Chondrocyte (in vitro differentiated cells): ENCODE results near the gene STXBP1. TPM values are rescaled to one million over a fixed set of nuclear protein-coding genes. Genes with fewer than 3 reads are reported as not detected.

Experiments
- DNase-seq: peaks from one replicate; pipeline ENCODE4 v3.0.0; 2021; ENCODE audit warnings: mixed read lengths, low spot score
- H3K27ac Mint-ChIP-seq: one replicate; pipeline ENCODE4 v1.8.0; 2021; ENCODE audit warnings: mild to moderate bottlenecking, moderate library complexity, mixed read lengths; ENCODE audit not compliant: unreplicated experiment
- H3K27me3 Mint-ChIP-seq: 2 replicates; pipeline ENCODE4 v1.8.0; 2021; ENCODE audit warnings: low read depth, mixed read lengths
- H3K36me3 Mint-ChIP-seq: 2 replicates; pipeline ENCODE4 v1.8.0; 2021; ENCODE audit warnings: low read depth, mixed read lengths
- H3K4me1 Mint-ChIP-seq: 2 replicates; pipeline ENCODE4 v1.8.0; 2021; ENCODE audit warnings: low read depth, mild to moderate bottlenecking, mixed read lengths
- H3K4me3 Mint-ChIP-seq: one replicate; pipeline ENCODE4 v1.8.0; 2021; ENCODE audit warnings: mild to moderate bottlenecking, moderate library complexity, mixed read lengths; ENCODE audit not compliant: unreplicated experiment
- H3K9me3 Mint-ChIP-seq: 2 replicates; pipeline ENCODE4 v1.8.0; 2021; ENCODE audit warnings: low read depth, mixed read lengths
- total RNA-seq: library from RNA; stranded (reverse); gene quantifications from 3 replicates; pipeline ENCODE4 v1.2.1, GENCODE V29; 2021
- TF ChIP-seq, protein P1 (sequence below): fragments of 200-600 bp; sonication (generic); IDR thresholded peaks from 2 replicates; pipeline ENCODE4 v1.5.0; 2021; ENCODE audit warnings: antibody characterized with exemption, mild to moderate bottlenecking, moderate library complexity

The STXBP1 gene
- total RNA-seq, 1 donor from 2014 or later: 41.6 TPM

DNA sequence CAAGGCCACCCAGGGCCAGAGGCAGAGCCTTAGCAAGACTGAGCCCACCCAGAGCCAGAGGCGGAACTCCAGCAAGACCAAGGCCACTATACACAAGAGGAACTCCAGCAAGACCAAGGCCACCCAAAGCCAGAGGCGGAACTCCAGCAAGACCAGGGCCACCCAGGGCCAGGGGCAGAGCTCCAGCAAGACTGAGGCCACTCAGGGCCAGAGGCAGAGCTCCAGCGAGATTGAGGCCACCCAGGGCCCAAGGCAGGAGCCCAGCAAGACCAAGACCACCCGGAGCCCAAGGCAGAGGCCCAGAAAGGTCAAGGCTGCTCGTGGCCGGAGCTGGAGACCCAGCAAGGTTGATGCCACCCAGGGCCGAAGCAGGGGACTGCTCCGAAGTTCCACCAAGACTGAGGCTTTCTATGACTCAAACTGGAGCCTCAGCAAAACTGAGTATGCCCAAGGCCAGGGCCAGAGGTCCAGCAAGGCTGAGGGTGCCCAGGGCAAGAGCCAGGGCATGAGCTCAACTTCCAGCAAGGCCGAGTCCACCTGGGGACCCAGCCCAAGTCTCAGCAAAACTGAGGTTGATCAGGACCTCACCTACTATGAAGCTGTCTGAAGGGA lies 118.8 kb downstream of the STXBP1 start:
- H3K36me3 Mint-ChIP-seq: peaks cover 5% of the 10 kb centered on the region
- TF ChIP-seq, protein P1, sequence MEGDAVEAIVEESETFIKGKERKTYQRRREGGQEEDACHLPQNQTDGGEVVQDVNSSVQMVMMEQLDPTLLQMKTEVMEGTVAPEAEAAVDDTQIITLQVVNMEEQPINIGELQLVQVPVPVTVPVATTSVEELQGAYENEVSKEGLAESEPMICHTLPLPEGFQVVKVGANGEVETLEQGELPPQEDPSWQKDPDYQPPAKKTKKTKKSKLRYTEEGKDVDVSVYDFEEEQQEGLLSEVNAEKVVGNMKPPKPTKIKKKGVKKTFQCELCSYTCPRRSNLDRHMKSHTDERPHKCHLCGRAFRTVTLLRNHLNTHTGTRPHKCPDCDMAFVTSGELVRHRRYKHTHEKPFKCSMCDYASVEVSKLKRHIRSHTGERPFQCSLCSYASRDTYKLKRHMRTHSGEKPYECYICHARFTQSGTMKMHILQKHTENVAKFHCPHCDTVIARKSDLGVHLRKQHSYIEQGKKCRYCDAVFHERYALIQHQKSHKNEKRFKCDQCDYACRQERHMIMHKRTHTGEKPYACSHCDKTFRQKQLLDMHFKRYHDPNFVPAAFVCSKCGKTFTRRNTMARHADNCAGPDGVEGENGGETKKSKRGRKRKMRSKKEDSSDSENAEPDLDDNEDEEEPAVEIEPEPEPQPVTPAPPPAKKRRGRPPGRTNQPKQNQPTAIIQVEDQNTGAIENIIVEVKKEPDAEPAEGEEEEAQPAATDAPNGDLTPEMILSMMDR: no peak

DNA sequence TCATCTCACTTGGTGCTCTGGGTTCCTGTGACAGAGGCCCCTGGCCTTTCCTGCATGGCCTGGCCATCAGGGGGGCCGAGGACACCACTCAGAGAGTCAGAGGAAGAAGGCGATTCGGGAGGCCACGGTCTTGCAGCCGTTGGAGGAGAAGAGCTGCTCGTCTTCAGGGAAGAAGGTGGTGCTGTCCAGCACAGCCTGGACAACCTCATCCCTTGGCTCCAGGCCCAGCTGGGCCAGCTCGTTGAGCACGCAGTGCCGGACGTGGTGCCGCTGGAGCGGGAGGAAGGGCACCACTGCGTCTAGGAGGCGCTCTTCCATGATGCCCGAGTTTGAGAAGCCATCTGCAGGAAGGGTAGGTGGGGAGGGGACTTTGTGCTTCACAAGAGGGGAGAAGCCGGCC lies 119.9 kb downstream of the STXBP1 start:
- Mint-ChIP-seq H3K4me1 (peaks cover 15% of the 10 kb centered on the region), H3K4me3 (no peak overlapping the region), H3K36me3 (peaks cover 5% of the 10 kb centered on the region), H3K9me3 (no peaks in the 10 kb centered on the region), H3K27me3 (no peaks in the 10 kb centered on the region), H3K27ac (no peak overlapping the region)
- no peak for DNase-seq
- TF ChIP-seq, protein P1: no peak

More for the DNA sequence above, 118.8 kb downstream of the STXBP1 start:
- Mint-ChIP-seq H3K4me1 (peaks cover 15% of the 10 kb centered on the region), H3K4me3 (no peak overlapping the region), H3K27ac (no peak overlapping the region), H3K9me3 (no peaks in the 10 kb centered on the region), H3K27me3 (no peaks in the 10 kb centered on the region)
- no peak for DNase-seq

DNA sequence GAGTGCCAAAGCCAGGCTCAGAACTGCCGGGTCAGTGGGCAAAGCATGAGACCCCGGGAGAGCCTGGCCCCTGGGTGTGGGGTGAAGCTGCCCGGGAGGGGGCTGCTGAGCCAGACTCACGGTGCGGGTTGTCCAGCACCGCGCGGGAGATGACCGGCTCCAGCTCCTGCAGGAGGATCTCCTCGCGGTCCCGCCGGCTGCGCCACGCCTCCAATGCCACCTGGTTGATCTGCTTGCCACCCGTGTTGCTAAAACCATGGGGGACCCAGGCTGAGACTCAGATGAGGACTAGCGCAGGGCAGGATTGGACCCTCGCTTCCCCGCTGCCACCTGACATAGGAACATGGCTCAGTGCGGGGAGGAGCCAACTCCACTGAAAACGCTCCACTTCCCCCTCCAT lies 120.4 kb downstream of the STXBP1 start:
- Mint-ChIP-seq H3K4me1 (peaks cover 15% of the 10 kb centered on the region), H3K27ac (no peak overlapping the region), H3K4me3 (no peak overlapping the region), H3K36me3 (peaks cover 5% of the 10 kb centered on the region), H3K9me3 (no peaks in the 10 kb centered on the region), H3K27me3 (no peaks in the 10 kb centered on the region)
- no peak for DNase-seq
- TF ChIP-seq, protein P1: no peak

DNA sequence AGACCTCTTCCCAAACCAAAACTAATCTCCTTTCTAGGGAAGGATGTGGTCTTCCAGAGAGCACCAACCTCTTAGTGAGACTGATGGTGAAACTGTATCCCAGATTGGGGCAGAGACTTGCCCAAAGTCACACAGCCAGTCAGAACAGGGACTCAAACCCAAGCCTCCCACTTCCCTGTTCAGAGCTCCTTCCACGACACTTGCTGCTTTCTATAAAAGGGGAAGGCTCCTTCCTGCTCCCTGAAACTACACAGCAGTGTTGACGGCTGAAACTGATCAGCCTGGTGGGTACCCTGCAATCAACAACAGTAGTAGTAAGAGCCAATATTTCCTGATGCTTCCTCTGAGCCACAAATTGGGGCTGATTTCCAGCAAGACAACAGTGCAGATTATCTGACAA lies 121.5 kb downstream of the STXBP1 start:
- peak overlapping the region; percentile 12 for H3K27ac Mint-ChIP-seq
- H3K4me1 Mint-ChIP-seq: peaks cover 15% of the 10 kb centered on the region
- peak overlapping the region; percentile 23 for H3K4me3 Mint-ChIP-seq
- TF ChIP-seq, protein P1: no peak
- no peaks in the 10 kb centered on the region for H3K27me3 Mint-ChIP-seq
- peaks cover 5% of the 10 kb centered on the region for H3K36me3 Mint-ChIP-seq
- DNase-seq: no peak
- no peaks in the 10 kb centered on the region for H3K9me3 Mint-ChIP-seq

DNA sequence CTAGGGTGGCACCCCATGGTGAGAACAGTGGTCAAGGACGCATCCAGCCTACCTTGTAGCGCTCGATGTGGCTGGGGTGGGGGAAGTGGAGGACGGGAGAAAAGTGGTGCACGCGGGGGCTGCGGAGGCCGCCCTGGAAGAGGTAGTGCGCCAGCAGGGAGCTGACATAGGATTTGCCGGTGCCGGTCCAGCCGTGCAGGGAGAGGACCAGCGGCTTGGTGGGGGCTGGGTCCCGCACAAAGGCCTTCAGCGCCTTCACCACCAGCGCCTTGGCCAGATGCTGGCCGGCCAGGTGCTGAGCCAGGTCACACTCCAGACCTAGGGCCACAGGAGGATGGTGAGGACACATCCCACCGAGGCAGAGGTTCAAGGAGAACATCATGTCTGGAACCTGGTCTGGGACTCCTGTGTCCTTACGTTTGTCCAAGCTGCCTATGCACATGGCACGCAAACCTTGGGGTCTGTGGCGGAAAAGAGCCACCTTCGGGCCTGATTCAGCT lies 122.2 kb downstream of the STXBP1 start:
- TF ChIP-seq, protein P1: peak; percentile 91
- H3K4me3 Mint-ChIP-seq: peak overlapping the region; percentile 73

More for the DNA sequence above, 122.2 kb downstream of the STXBP1 start:
- Mint-ChIP-seq H3K27ac (peak overlapping the region; percentile 63), H3K9me3 (no peaks in the 10 kb centered on the region), H3K36me3 (peaks cover 5% of the 10 kb centered on the region), H3K27me3 (no peaks in the 10 kb centered on the region), H3K4me1 (peaks cover 15% of the 10 kb centered on the region)
- DNase-seq: no peak
